ENCODE results near the gene COTL1.

COTL1 gene

DNA sequence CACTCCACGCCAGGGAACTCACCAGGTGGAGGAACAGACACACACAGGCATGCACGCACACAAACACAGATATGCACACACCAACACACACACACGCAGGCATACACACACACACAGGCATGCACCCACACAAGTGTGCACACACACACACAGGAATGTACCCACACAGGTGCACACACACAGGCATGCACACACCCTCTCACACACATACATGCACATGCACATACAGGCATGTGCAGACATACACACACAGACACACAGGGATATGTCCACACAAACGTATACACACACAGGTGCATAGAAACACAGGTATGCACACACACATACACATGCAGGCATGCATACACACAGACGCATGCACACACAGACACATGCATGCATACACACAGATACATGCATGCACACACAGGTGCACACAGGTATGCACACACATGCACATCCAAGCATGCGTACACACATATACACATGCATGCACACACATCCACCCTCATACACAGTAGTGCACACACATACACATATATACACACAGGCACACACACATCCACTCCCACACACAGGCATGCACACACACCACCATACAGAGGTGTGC is 39.2 kb downstream of the COTL1 start:
- TF ChIP-seq, protein P1, sequence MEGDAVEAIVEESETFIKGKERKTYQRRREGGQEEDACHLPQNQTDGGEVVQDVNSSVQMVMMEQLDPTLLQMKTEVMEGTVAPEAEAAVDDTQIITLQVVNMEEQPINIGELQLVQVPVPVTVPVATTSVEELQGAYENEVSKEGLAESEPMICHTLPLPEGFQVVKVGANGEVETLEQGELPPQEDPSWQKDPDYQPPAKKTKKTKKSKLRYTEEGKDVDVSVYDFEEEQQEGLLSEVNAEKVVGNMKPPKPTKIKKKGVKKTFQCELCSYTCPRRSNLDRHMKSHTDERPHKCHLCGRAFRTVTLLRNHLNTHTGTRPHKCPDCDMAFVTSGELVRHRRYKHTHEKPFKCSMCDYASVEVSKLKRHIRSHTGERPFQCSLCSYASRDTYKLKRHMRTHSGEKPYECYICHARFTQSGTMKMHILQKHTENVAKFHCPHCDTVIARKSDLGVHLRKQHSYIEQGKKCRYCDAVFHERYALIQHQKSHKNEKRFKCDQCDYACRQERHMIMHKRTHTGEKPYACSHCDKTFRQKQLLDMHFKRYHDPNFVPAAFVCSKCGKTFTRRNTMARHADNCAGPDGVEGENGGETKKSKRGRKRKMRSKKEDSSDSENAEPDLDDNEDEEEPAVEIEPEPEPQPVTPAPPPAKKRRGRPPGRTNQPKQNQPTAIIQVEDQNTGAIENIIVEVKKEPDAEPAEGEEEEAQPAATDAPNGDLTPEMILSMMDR (conservative IDR thresholded peaks at IDR 0.05; ENCODE audit: low read length) = no peak
- H3K4me3 ChIP-seq (ENCODE audit: low read length) = no peak overlapping the region
- no peak for DNase-seq (ENCODE audit: low read depth)

DNA sequence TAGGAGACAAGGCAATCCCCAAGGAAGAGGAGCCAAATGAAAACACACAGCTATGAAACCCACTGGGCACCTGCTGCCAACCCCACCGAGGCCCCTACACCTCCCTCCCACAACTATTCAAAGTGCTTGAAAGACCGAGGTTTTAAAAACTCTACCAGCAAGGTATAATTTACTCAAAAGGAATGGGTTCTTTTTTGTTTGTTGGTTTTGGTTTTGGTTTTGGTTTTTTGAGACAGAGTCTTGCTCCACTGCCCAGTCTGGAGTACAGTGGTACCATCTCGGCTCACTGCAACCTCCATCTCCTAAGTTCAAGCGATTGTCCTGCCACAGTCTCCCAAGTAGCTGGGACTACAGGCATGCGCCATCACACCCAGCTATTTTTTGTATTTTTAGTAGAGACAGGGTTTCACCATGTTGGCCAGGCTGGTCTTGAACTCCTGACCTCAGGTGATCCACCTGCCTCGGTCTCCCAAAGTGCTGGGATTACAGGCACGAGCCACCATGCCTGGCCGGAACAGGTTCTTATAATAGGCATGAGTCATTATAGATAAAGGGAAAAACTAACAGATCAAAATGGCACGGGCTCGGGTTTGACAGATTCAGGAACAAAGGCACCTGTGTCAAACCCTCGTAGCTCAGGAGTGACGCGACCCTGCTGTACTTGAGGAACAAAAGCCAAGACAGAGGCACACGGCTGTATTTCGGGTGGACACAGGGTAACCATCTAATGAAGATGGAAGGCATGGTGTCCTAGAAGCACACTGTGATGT is 40.7 kb downstream of the COTL1 start:
- no peak for DNase-seq (ENCODE audit: low read depth)
- H3K4me3 ChIP-seq (ENCODE audit: low read length) = no peak overlapping the region
- TF ChIP-seq, protein P1 (conservative IDR thresholded peaks at IDR 0.05; ENCODE audit: low read length) = no peak

DNA sequence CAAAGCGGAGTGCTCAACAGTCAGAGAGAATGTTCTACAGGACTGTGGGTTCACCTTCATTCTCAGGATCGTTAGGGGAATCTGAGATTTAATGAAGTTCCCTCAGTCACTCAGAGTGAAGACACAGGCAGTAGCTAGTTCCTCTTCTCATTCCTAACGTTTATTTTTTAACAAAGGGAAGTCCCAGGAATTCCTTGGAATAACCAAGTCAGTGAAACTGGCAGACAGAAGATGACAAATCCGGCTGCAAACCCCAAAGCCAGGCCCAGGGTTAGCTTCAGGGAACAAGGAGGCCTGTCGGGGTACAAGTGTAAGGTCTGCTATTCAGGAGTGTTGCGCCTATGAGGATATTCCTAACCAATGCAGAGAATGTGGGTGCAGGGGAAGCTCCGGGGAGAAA is 42.0 kb downstream of the COTL1 start:
- H3K4me3 ChIP-seq (ENCODE audit: low read length) = no peak overlapping the region
- TF ChIP-seq, protein P1 (conservative IDR thresholded peaks at IDR 0.05; ENCODE audit: low read length) = no peak
- DNase-seq (ENCODE audit: low read depth) = no peak

DNA sequence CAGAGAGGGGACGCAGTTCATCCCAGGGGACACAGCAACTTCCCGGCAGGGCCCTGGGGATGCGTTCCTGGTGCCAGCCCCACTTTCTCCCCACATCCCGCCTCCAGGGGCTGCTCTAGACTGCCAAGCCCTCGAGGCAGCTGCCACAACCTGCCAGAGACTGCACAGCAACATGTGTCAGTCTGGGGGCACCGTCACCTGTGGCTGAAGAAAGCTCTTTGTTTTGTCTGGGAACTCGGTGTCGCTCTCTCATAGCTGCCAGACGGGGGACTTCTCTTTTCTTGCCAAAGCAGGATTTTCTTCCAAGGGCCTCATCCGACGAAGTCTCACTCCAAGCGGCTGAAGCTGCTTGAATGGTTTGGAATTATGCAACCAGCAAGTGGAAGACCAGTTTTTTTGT is 43.7 kb downstream of the COTL1 start:
- TF ChIP-seq, protein P1 (conservative IDR thresholded peaks at IDR 0.05; ENCODE audit: low read length) = no peak
- no peak for DNase-seq (ENCODE audit: low read depth)
- no peak overlapping the region for H3K4me3 ChIP-seq (ENCODE audit: low read length)

DNA sequence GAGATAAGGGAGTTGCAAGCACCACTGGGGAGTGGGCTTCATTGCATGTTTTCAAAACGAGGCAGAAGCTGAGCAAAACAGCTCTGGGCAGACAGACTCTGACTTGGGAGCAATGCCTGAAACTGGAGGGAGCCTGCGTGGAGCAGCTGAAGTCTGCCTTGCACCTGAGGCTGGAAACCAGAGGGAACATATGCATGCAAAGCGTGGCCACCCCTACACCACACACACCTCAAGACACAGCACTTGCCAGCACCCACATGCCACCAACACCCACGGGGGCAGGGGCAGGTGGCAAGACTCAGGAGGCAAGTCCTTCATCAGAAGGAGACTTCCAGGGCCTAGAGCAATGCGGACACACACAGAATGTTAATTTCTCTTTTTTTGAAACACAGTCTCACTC is 45.8 kb downstream of the COTL1 start:
- H3K4me3 ChIP-seq (ENCODE audit: low read length) = no peak overlapping the region
- DNase-seq (ENCODE audit: low read depth) = no peak
- TF ChIP-seq, protein P1 (conservative IDR thresholded peaks at IDR 0.05; ENCODE audit: low read length) = no peak

DNA sequence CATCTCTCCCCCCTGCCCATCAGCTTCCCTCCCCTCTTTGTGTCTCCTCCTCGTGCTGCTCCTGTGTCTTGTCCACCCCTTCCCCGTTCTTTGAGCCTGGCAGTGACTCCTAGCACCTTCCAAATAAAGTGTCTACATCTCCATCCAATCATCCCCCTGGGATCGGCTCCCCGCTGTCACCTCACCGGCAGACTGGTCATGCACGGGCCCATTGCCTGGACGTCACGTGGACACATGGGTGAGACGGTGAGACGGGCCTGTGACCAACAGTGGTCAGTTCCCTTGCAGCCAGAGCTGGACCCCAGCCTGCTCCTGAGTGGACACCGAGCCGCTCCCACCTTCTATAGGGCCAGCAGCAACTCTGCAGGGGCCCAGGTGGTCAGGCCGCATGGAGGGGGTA is 46.4 kb downstream of the COTL1 start:
- no peak for DNase-seq (ENCODE audit: low read depth)
- H3K4me3 ChIP-seq (ENCODE audit: low read length) = no peak overlapping the region
- TF ChIP-seq, protein P1 (conservative IDR thresholded peaks at IDR 0.05; ENCODE audit: low read length) = no peak

Data from AG10803 (cell line).